SK-N-SH treated with all-trans-retinoic acid at 6 μM for 48 hours (cell line): ENCODE data around the gene BRD9.

Experiments
- ATAC-seq: fragments of 200-7000 bp; cut with Tn5 transposase; 3 replicates; pipeline ENCODE4 v1.9.1; 2020; ENCODE audit warnings: mild to moderate bottlenecking, moderate library complexity
- ARNTL ChIP-seq: fragments of 450-650 bp; formaldehyde crosslinking; IDR thresholded peaks from 2 replicates; pipeline ENCODE4 v1.5.0; 2020; ENCODE audit warnings: low read depth, mild to moderate bottlenecking, moderate library complexity, borderline replicate concordance
- BACH2 ChIP-seq: fragments of 250-450 bp; sonication (Bioruptor Pico); IDR thresholded peaks from 2 replicates; pipeline ENCODE4 v1.9.0; 2021; ENCODE audit warnings: mild to moderate bottlenecking, borderline replicate concordance
- CSDC2 ChIP-seq: fragments of 250-450 bp; sonication (Bioruptor Pico); IDR thresholded peaks from 2 replicates; pipeline ENCODE4 v1.5.0; 2020; ENCODE audit warnings: mild to moderate bottlenecking, moderate library complexity
- CSRNP3 ChIP-seq: fragments of 250-450 bp; sonication (Bioruptor Pico); IDR thresholded peaks from 2 replicates; pipeline ENCODE4 v1.5.1; 2021; ENCODE audit warnings: mild to moderate bottlenecking, moderate library complexity
- ESRRG ChIP-seq: fragments of 250-450 bp; sonication (Bioruptor Pico); IDR thresholded peaks from 2 replicates; pipeline ENCODE4 v1.6.1; 2021; ENCODE audit warnings: mild to moderate bottlenecking
- GLIS3 ChIP-seq: fragments of 250-450 bp; sonication (Bioruptor Pico); IDR thresholded peaks from 2 replicates; pipeline ENCODE4 v1.5.0; 2020; ENCODE audit warnings: mild to moderate bottlenecking, moderate library complexity
- ISL1 ChIP-seq: fragments of 250-450 bp; sonication (Bioruptor Pico); IDR thresholded peaks from 2 replicates; pipeline ENCODE4 v2.1.2; 2022; ENCODE audit warnings: mild to moderate bottlenecking, moderate library complexity
- OSR1 ChIP-seq: fragments of 250-450 bp; sonication (Bioruptor Pico); IDR thresholded peaks from 2 replicates; pipeline ENCODE4 v1.8.0; 2022; ENCODE audit warnings: moderate library complexity, mild to moderate bottlenecking, inconsistent platforms
- POU6F1 ChIP-seq: fragments of 250-450 bp; sonication (Bioruptor Pico); IDR thresholded peaks from 2 replicates; pipeline ENCODE4 v1.8.0; 2021; ENCODE audit warnings: low read depth, mild to moderate bottlenecking, moderate library complexity, borderline replicate concordance
- PPARA ChIP-seq: fragments of 250-450 bp; sonication (Bioruptor Pico); IDR thresholded peaks from 2 replicates; pipeline ENCODE4 v1.5.0; 2020; ENCODE audit warnings: mild to moderate bottlenecking, borderline replicate concordance
- RARB ChIP-seq: fragments of 250-450 bp; sonication (Bioruptor Pico); IDR thresholded peaks from 2 replicates; pipeline ENCODE4 v1.8.0; 2021; ENCODE audit warnings: mild to moderate bottlenecking, moderate library complexity
- SNAI2 ChIP-seq: fragments of 250-450 bp; sonication (Bioruptor Pico); IDR thresholded peaks from 2 replicates; pipeline ENCODE4 v1.5.0; 2020; ENCODE audit warnings: mild to moderate bottlenecking, moderate library complexity
- TCF4 ChIP-seq: fragments of 250-450 bp; sonication (Bioruptor Pico); IDR thresholded peaks from 2 replicates; pipeline ENCODE4 v1.8.0; 2021; ENCODE audit warnings: mild to moderate bottlenecking, moderate library complexity, borderline replicate concordance
- TOX ChIP-seq: fragments of 250-450 bp; sonication (Bioruptor Pico); IDR thresholded peaks from 2 replicates; pipeline ENCODE4 v1.8.0; 2021; ENCODE audit warnings: mild to moderate bottlenecking, moderate library complexity, borderline replicate concordance
- ZC3H10 ChIP-seq: fragments of 250-450 bp; sonication (Bioruptor Pico); IDR thresholded peaks from 2 replicates; pipeline ENCODE4 v1.5.1; 2021; ENCODE audit warnings: mild to moderate bottlenecking, moderate library complexity
- ZFP3 ChIP-seq: fragments of 250-450 bp; sonication (Bioruptor Pico); IDR thresholded peaks from 2 replicates; pipeline ENCODE4 v1.5.0; 2020; ENCODE audit warnings: mild to moderate bottlenecking, moderate library complexity
- ZFP30 ChIP-seq: fragments of 450-650 bp; formaldehyde crosslinking; IDR thresholded peaks from 2 replicates; pipeline ENCODE4 v1.5.0; 2022; ENCODE audit warnings: mild to moderate bottlenecking, moderate library complexity
- ZNF565 ChIP-seq: fragments of 450-650 bp; formaldehyde crosslinking; conservative IDR thresholded peaks from 2 replicates; pipeline ENCODE4 v1.5.0; 2020; ENCODE audit warnings: low read depth, mild to moderate bottlenecking, moderate library complexity
- ZNF70 ChIP-seq: fragments of 450-650 bp; formaldehyde crosslinking; IDR thresholded peaks from 2 replicates; pipeline ENCODE4 v1.5.0; 2020; ENCODE audit warnings: mild to moderate bottlenecking, moderate library complexity
- ZNF8 ChIP-seq: fragments of 450-650 bp; formaldehyde crosslinking; IDR thresholded peaks from 2 replicates; pipeline ENCODE4 v1.5.0; 2020; ENCODE audit warnings: mild to moderate bottlenecking, moderate library complexity
- TF ChIP-seq, protein P1 (sequence below): fragments of 250-450 bp; sonication (Bioruptor Pico); IDR thresholded peaks from 2 replicates; pipeline ENCODE4 v1.5.0; 2020; ENCODE audit warnings: mild to moderate bottlenecking, moderate library complexity
- TF ChIP-seq, protein P2 (sequence below): fragments of 250-450 bp; sonication (Bioruptor Pico); IDR thresholded peaks from 2 replicates; pipeline ENCODE4 v1.8.0; 2020; ENCODE audit warnings: mild to moderate bottlenecking, moderate library complexity, borderline replicate concordance
- TF ChIP-seq, protein P3 (sequence below): fragments of 250-450 bp; sonication (Bioruptor Pico); IDR thresholded peaks from 2 replicates; pipeline ENCODE4 v1.5.1; 2020; ENCODE audit warnings: low read depth, mild to moderate bottlenecking, moderate library complexity

Gene BRD9

DNA sequence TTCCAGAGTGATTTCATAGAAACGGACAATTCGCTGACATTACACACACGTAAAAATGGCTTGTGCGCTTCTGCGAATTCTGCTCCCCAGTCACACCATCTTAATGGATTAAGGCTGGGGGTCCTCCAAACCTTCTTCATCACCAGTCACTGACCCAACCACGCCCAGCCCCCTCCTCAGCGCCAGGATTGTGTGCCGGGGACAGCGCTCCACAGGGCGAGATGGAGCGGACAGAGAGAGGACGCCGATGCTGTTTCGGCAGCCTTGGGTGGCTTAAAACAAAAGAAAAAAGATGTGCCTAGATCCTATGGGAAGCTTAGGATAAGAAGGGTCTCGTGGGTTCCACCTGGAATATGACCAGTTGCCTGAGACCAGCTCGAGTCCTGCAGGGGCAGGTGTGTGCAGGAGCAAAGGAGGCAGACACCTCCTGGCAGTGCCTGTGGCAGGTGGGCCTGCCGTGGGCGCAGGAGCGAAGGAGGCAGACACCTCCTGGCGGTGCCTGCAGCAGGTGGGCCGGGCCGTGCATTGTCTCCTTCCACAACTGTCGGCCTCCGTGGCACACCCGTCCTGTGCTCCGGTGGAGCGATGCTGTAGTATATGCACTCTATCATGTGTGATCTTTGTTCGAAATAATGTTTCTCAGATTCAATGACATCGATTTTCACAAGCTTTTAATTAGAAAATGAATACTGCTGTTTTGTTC, 20.9 kb downstream of the BRD9 start:
- ATAC-seq, result no peak
- no peak for TF ChIP-seq CSDC2
- TF ChIP-seq ISL1 (CRISPR knock-in tag), result no peak
- TF ChIP-seq ESRRG (CRISPR knock-in tag), result no peak
- no peak for TF ChIP-seq ZFP3 (CRISPR knock-in tag)
- TF ChIP-seq ARNTL, result no peak
- TF ChIP-seq, protein P1, sequence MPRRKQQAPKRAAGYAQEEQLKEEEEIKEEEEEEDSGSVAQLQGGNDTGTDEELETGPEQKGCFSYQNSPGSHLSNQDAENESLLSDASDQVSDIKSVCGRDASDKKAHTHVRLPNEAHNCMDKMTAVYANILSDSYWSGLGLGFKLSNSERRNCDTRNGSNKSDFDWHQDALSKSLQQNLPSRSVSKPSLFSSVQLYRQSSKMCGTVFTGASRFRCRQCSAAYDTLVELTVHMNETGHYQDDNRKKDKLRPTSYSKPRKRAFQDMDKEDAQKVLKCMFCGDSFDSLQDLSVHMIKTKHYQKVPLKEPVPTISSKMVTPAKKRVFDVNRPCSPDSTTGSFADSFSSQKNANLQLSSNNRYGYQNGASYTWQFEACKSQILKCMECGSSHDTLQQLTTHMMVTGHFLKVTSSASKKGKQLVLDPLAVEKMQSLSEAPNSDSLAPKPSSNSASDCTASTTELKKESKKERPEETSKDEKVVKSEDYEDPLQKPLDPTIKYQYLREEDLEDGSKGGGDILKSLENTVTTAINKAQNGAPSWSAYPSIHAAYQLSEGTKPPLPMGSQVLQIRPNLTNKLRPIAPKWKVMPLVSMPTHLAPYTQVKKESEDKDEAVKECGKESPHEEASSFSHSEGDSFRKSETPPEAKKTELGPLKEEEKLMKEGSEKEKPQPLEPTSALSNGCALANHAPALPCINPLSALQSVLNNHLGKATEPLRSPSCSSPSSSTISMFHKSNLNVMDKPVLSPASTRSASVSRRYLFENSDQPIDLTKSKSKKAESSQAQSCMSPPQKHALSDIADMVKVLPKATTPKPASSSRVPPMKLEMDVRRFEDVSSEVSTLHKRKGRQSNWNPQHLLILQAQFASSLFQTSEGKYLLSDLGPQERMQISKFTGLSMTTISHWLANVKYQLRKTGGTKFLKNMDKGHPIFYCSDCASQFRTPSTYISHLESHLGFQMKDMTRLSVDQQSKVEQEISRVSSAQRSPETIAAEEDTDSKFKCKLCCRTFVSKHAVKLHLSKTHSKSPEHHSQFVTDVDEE (CRISPR knock-in tag), result no peak
- no peak for TF ChIP-seq OSR1 (CRISPR knock-in tag)
- no peak for TF ChIP-seq CSRNP3 (CRISPR knock-in tag)
- TF ChIP-seq TOX, result no peak
- no peak for TF ChIP-seq ZNF8 (CRISPR knock-in tag)
- no peak for TF ChIP-seq BACH2 (CRISPR knock-in tag)
- TF ChIP-seq, protein P2, sequence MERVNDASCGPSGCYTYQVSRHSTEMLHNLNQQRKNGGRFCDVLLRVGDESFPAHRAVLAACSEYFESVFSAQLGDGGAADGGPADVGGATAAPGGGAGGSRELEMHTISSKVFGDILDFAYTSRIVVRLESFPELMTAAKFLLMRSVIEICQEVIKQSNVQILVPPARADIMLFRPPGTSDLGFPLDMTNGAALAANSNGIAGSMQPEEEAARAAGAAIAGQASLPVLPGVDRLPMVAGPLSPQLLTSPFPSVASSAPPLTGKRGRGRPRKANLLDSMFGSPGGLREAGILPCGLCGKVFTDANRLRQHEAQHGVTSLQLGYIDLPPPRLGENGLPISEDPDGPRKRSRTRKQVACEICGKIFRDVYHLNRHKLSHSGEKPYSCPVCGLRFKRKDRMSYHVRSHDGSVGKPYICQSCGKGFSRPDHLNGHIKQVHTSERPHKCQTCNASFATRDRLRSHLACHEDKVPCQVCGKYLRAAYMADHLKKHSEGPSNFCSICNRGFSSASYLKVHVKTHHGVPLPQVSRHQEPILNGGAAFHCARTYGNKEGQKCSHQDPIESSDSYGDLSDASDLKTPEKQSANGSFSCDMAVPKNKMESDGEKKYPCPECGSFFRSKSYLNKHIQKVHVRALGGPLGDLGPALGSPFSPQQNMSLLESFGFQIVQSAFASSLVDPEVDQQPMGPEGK, result no peak
- TF ChIP-seq ZFP30 (CRISPR knock-in tag), result no peak
- TF ChIP-seq GLIS3, result no peak
- TF ChIP-seq SNAI2 (CRISPR knock-in tag), result no peak
- no peak for TF ChIP-seq ZC3H10 (CRISPR knock-in tag)
- TF ChIP-seq ZNF565 (CRISPR knock-in tag), result no peak
- no peak for TF ChIP-seq PPARA (CRISPR knock-in tag)
- TF ChIP-seq, protein P3, sequence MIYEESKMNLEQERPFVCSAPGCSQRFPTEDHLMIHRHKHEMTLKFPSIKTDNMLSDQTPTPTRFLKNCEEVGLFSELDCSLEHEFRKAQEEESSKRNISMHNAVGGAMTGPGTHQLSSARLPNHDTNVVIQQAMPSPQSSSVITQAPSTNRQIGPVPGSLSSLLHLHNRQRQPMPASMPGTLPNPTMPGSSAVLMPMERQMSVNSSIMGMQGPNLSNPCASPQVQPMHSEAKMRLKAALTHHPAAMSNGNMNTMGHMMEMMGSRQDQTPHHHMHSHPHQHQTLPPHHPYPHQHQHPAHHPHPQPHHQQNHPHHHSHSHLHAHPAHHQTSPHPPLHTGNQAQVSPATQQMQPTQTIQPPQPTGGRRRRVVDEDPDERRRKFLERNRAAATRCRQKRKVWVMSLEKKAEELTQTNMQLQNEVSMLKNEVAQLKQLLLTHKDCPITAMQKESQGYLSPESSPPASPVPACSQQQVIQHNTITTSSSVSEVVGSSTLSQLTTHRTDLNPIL, result no peak

GRCh38 chr5:870956-871355, 21.6 kb downstream of the BRD9 start:
- ATAC-seq, result no peak
- no peak for TF ChIP-seq OSR1 (CRISPR knock-in tag)
- TF ChIP-seq, protein P1 (CRISPR knock-in tag), result no peak
- TF ChIP-seq RARB, result no peak
- no peak for TF ChIP-seq BACH2 (CRISPR knock-in tag)
- TF ChIP-seq ZNF565 (CRISPR knock-in tag), result no peak
- no peak for TF ChIP-seq ESRRG (CRISPR knock-in tag)
- no peak for TF ChIP-seq TCF4 (CRISPR knock-in tag)
- TF ChIP-seq ZC3H10 (CRISPR knock-in tag), result no peak
- no peak for TF ChIP-seq CSRNP3 (CRISPR knock-in tag)
- no peak for TF ChIP-seq ZFP30 (CRISPR knock-in tag)
- no peak for TF ChIP-seq SNAI2 (CRISPR knock-in tag)
- TF ChIP-seq POU6F1 (CRISPR knock-in tag), result no peak
- TF ChIP-seq TOX, result no peak
- no peak for TF ChIP-seq PPARA (CRISPR knock-in tag)
- no peak for TF ChIP-seq ZNF70 (CRISPR knock-in tag)
- TF ChIP-seq ZNF8 (CRISPR knock-in tag), result no peak
- TF ChIP-seq, protein P3, result no peak
